AG08396 (cell line): ENCODE measurements around the gene AGBL2.
A peak's percentile ranks its signal among the peaks of the same experiment; 100 is the strongest.

Experiments
- DNase-seq: peaks from one replicate; pipeline ENCODE4 v3.0.0; 2012; ENCODE audit warnings: low spot score, mixed read lengths

AGBL2 gene

DNA sequence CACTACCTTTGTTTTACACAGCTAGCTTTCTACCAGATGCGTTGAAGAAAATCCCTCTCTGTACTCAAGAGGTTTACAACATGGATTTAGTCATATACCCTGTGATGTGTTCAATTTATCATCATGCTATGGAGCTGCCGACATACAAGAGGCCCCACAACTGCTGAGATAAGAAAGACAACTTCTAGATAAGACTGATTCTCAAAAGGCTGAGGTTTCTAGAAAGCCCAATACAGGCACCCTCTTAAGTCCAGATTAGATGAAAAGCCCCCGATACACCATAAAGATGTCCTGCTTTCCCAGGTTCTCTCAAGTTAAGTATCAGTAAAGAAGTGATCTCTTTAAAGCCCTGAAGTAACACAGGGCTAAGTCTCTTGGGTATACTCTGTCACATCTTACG, 87.1 kb downstream of the AGBL2 start:
- no peak for DNase-seq

GRCh38 chr11:47626234-47626633, 88.9 kb downstream of the AGBL2 start:
- DNase-seq, result no peak

DNA sequence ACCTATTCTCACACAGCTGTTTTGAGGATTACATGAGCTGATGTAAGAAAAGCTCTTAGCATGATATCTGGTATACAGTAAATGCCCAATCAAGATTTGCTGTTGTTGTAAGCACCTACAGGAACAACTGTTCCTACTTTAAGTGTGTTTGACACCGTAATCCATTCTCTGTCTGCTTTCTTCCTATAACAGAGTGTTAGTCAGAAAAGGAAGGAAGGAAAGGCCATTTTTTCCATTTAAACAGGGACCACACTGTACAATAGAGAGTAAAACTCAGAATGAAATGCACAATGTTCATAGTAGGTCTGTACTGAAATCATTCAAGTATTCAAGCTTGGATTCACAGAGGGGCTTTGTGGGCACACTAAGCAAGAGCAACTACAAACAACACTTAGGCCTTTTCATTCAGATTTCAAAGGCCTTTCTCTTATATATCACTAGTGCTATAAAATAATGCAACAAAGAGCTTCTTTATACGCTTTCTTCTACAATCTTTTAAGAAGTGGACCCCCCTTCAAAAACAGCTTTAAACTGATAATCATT, 94.3 kb downstream of the AGBL2 start:
- DNase-seq, result no peak

- DNase-seq, result peak; percentile 47
Measured at GRCh38 chr11:47617417-47617809, 97.8 kb downstream of the AGBL2 start.

DNA sequence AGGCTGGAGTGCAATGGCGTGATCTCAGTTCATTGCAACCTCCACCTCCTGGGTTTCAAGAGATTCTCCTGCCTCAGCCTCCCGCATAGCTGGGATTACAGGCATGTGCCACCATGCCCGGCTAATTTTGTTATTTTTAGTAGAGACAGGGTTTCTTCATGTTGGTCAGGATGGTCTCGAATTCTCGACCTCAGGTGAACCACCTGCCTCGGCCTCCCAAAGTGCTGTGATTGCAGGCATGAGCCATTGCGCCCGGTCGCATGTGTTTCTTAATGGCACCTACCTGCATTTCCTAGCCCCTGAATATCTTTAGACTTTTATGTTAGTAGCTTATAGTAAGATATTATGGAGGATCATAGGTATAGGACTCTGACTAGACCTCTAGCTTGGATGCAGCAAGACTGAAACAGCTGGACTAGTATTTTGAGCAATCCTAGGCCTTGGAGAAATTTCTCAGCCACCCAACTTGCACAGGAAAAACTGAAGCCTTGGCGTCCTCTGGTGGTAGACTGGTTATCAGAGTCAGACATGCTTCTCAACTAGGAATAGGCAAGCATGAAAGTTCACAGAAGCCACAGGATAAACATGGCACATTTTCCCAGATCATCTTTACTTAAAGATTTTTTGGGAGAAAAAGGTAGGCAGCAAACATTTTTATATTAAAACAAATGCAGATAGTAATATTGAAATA, 98.3 kb downstream of the AGBL2 start:
- peak; percentile 73 for DNase-seq

DNA sequence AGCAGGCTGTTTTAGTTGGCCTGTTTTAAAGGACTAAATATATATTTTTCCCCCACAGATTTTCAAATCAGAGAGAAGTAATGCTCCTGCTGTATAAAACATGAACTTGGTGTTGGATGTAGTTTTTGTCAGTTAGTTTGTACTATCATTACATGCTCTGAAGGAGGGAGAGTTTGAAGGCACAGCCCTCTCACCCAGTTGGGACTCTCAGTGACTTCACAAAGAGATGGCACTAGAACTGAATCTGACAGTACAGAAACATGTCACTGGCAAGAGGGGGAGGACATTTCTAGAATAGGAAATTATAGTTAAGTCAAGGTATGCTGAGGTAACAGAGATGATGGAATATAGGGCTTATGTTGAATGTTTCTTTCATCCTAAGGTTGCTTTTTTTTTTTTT, 99.9 kb downstream of the AGBL2 start:
- DNase-seq, result no peak

GRCh38 chr11:47611348-47611794, 103.8 kb downstream of the AGBL2 start:
- DNase-seq, result no peak

DNA sequence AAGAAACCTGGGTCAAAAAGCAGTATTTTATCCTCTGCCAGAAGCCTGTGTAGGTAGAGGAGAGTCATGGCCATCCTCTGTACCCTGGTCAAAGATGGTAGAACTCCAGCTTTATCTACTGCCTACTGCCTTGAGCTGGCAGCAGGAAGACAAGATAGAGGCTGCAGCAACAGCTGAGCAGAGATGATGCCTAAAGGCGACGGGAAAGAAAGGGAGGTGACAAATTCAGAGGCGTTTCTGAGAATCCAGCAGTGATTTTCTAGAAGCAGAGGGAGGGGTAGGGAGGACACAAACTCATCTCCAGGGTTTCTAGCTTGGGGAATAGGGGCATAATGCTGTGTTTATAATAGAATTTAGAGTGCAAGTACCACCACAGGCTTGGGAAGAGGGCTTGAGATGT, 105.5 kb downstream of the AGBL2 start:
- DNase-seq, result no peak
